Activated CD4-positive, alpha-beta T cell treated with anti-CD3 and anti-CD28 coated beads for 1 hour (primary cell): ENCODE results near the gene COX15.
"Not testable (repeated sequence)": the region's sequence is repeated elsewhere in the genome, so short reads cannot be mapped to it uniquely, and the experiment has no call there.

Experiments
- DNase-seq: peaks from one replicate; pipeline ENCODE4 v3.0.0-alpha.2; 2020

Gene COX15

GRCh38 chr10:99732033-99732842, at the start of gene COX15, which contains the start of gene CUTC:
Gene COX15 (minus strand): TSS chr10:99732127. CDS start chr10:99732049, 78 bp downstream.
Gene CUTC (plus strand): TSS chr10:99732234. CDS start chr10:99732349, 115 bp downstream.
- DNase-seq: peak; percentile 92

- no peak for DNase-seq
Observed at GRCh38 chr10:99779335-99779734, 47.4 kb upstream of the COX15 start.

- no peak for DNase-seq
Observed at GRCh38 chr10:99777918-99778714, 46.2 kb upstream of the COX15 start.

- no peak for DNase-seq
Observed at GRCh38 chr10:99775850-99776249, 43.9 kb upstream of the COX15 start.

- DNase-seq: no peak
Observed at GRCh38 chr10:99770408-99771045, 38.6 kb upstream of the COX15 start.

- no peak for DNase-seq
Observed at GRCh38 chr10:99769706-99770105, 37.8 kb upstream of the COX15 start.

GRCh38 chr10:99768556-99768955, 36.6 kb upstream of the COX15 start:
- no peak for DNase-seq

- DNase-seq: no peak
Observed at GRCh38 chr10:99767901-99768300, 36.0 kb upstream of the COX15 start.

- DNase-seq: no peak
Observed at GRCh38 chr10:99766302-99766681, 34.4 kb upstream of the COX15 start.

- no peak for DNase-seq
Observed at GRCh38 chr10:99765672-99766301, 33.9 kb upstream of the COX15 start.

- DNase-seq: no peak
Observed at GRCh38 chr10:99761365-99761764, 29.4 kb upstream of the COX15 start.

GRCh38 chr10:99760321-99760720, 28.4 kb upstream of the COX15 start:
- no peak for DNase-seq

- no peak for DNase-seq
Observed at GRCh38 chr10:99758211-99758891, 26.4 kb upstream of the COX15 start.

GRCh38 chr10:99756159-99756558, 24.2 kb upstream of the COX15 start:
- DNase-seq: no peak

- no peak for DNase-seq
Observed at GRCh38 chr10:99754670-99755069, 22.7 kb upstream of the COX15 start.

- no peak for DNase-seq
Observed at GRCh38 chr10:99750641-99751040, 18.7 kb upstream of the COX15 start.

GRCh38 chr10:99748823-99749451, 17.0 kb upstream of the COX15 start:
- DNase-seq: no peak

GRCh38 chr10:99746166-99746565, 14.2 kb upstream of the COX15 start:
- not testable (repeated sequence) for DNase-seq

- no peak for DNase-seq
Observed at GRCh38 chr10:99743841-99744240, 11.9 kb upstream of the COX15 start.

GRCh38 chr10:99742701-99743100, 10.8 kb upstream of the COX15 start:
- no peak for DNase-seq

GRCh38 chr10:99742254-99742653, 10.3 kb upstream of the COX15 start:
- DNase-seq: no peak
